GM12872 (cell line): ENCODE data around the gene LCAT.

Experiments used
- TF ChIP-seq, protein P1 (sequence below): IDR thresholded peaks from 3 replicates; pipeline ENCODE4 v1.5.1; 2011; ENCODE audit warnings: low read depth, mild to moderate bottlenecking, low read length, moderate library complexity; ENCODE audit not compliant: insufficient read depth

LCAT gene

GRCh38 chr16:67959536-67960329 is 15.8 kb upstream of the LCAT start:
- TF ChIP-seq, protein P1, sequence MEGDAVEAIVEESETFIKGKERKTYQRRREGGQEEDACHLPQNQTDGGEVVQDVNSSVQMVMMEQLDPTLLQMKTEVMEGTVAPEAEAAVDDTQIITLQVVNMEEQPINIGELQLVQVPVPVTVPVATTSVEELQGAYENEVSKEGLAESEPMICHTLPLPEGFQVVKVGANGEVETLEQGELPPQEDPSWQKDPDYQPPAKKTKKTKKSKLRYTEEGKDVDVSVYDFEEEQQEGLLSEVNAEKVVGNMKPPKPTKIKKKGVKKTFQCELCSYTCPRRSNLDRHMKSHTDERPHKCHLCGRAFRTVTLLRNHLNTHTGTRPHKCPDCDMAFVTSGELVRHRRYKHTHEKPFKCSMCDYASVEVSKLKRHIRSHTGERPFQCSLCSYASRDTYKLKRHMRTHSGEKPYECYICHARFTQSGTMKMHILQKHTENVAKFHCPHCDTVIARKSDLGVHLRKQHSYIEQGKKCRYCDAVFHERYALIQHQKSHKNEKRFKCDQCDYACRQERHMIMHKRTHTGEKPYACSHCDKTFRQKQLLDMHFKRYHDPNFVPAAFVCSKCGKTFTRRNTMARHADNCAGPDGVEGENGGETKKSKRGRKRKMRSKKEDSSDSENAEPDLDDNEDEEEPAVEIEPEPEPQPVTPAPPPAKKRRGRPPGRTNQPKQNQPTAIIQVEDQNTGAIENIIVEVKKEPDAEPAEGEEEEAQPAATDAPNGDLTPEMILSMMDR = no peak

DNA sequence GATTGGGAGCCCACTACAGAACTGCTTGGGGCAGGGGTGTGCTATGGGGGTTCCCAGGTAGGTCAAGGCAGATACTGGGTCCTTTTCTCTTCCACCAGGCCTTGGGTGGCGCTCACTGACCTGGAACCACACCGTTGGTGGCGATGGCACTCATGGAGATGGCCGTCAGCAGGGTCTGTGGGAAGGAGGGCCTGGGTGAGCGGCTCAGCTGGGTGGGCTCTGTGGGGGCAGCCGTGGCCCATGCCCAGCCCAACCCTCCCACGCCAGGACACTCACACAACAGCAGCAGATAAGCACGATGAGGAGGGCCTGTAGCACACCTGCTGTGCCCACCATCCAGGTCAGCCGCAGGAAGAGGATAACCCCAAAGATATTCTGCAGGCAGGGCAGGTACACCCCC is 13.7 kb upstream of the LCAT start:
- TF ChIP-seq, protein P1 = no peak

DNA sequence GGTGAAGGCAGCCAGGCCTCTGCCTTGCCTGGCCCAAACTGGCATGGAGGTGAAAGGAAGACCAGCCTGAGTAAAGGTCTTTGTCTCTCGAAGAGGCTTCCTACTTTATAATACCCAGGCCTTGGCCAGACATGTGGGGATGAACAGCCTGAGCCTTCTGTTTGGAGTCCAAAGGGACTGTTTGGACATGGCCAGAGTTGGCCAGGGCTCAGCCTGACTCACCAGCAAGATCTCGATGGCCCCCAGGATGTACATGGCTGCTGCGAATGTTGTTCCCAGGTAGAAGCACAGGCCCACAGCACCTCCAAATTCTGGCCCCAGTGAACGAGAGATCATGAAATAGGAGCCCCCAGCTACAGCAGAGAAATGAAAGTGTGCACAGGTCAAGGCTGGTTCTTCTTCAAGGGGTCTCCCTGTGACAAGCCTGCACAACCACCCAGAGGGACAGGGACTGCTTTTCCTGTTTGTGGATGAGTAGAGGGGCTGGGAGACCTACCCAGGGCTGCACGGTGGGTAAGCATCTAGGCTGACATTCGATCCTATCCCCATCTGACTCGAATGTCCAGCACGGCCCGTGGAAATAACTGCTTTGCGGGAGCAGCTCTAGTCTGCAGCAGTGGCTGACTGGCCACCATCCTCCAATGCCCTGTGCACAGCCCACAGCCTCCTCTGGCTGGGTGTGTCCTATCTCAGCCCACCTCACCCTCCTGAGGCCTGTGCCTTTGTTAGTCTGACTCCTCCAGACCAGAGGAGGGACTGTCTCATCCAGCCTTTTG is 10.7 kb upstream of the LCAT start:
- TF ChIP-seq, protein P1 = no peak

GRCh38 chr16:67953641-67954375 is 9.9 kb upstream of the LCAT start:
- TF ChIP-seq, protein P1 = no peak

DNA sequence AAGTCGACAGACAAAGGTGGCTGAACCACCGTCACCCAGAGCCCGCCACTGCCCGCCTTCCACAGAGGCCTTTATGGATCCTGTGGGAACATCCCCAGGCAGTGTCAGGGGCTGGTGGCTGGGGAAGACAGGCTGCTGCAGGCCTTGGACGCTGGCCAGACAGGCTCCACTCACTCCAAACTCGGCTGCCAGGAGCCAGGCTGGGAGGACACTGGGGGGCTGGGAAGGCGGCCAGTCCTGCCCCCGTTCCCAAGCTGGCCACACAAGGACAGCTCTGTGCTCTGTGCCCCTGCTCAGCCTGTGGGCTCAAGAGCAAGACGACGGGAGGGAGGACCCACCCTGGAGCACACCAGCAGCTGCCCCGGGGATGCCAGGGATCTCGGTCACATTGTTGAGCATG is 7.6 kb upstream of the LCAT start:
- TF ChIP-seq, protein P1 = no peak

DNA sequence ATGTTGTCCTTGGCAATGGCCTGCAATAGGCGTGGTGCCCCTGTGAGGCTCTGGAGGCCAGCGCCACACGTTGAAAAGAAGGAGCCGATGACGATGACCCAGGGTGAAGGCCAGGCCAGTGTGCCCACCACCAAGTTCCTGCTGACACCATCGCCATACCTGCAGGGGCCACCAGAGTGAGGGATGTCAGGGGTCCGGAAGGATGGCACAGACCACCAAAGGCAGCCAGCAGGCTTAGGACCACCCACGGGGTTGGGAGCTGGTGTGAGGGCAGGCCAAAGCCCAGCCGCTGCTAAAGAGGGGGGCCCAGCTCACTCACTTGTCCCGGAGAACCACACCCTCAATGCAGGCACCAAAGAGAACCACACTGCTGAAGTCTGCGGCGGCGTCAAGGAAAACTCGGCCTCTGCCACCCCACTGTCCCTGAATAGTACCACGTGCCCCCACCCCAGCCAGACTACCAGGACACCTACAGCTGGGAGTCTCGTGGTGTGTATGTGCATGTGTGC is 6.5 kb upstream of the LCAT start:
- TF ChIP-seq, protein P1 = no peak

DNA sequence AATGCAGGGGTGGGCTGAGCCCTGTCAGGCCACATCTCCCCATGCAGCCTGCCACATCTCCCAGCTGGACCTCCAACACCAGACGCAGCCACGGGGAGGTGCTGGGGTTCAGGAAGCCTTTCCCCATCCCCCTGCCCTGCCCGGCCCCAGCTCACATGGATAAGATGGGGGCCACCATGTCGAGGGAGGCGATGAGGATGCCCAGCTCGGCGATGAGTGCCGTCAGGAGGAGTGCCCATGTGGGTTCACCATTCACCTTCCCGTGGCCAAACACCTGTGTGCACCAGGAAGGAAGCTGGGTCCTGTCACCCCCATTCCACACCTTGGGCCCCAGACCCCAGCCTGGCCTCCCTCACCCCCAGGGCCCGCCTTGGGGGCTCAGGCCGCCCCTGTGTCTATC is 5.7 kb upstream of the LCAT start:
- TF ChIP-seq, protein P1 = no peak
